Right ventricle myocardium superior (tissue), 1 donor: ENCODE measurements around the gene RNF138. TPM values are rescaled to one million over a fixed set of nuclear protein-coding genes. Genes with fewer than 3 reads are reported as not detected.
A peak's percentile ranks its signal among the peaks of the same experiment; 100 is the strongest.
"Not testable (repeated sequence)": the region's sequence is repeated elsewhere in the genome, so short reads cannot be mapped to it uniquely, and the experiment has no call there.

ENCODE experiments used
- ATAC-seq: fragments of 200-7000 bp; cut with Tn5 transposase; one replicate; pipeline ENCODE4 v1.9.1; 2020; ENCODE audit warnings: mild to moderate bottlenecking; ENCODE audit not compliant: poor library complexity
- DNase-seq: peaks from one replicate; pipeline ENCODE4 v3.0.0-alpha.2; 2020
- intact Hi-C: fragments of 100-400 bp; cut with DNase I; formaldehyde crosslinking; loops from one replicate; pipeline ENCODE4 v1.11.2; 2022
- total RNA-seq: library from RNA; stranded (reverse); fragmentation: NEBNext Ultra II Directional; extraction: Animal tissue kit (Norgen Biotek cat#: 25700); gene quantifications from one replicate; pipeline ENCODE4 v1.2.1, GENCODE V29; 2021
- donor health status: DM: no; HTN: yes; CAD: no; lungs with severe emphysema.

RNF138 gene
- total RNA-seq, 1 donor from 2014 or later = 8.9 TPM

DNA sequence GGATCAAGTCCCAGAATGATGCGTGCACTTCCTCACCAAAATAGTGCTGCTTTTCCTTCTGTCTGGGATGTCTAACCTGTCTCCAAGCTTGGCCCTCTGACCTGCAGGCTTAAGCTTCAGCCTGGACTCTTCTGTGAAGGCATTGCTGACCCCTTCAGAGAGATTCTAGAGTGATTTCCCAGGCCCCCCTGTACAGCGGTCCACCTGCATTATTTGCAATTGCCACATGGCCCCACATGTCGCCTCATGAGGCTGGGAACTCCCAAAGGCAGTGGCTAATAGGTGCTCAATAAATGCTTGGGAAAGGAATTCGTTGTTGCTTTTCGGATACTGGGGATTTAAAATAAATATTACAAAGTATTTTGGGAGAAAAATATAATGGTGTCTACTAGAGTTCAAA, 65.9 kb downstream of the RNF138 start:
- ATAC-seq (no peak), DNase-seq (no peak)

DNA sequence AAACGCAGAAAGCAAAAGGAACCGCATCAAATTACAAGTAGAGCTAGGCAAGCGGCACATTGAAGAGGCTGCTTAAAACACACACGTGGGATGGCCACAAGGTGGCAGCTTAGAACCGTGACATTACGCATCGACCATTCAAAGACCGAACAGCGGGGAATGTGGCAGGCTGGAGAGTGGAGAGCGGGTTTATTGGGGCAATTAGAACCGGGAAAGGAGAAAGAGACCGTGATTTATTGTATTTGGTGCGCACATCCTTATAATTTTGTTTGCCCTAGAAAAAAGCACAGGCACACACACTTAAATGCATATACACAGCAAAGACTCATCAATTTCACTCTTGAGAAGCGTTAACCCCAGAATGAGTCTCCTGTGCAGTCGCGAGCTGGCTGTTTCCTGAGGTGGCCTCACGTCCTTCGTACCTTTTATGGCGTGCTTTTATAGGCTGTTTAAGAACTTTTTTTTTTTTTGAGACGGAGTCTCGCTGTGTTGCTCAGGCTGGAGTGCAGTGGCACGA, 66.5 kb downstream of the RNF138 start:
- peak; percentile 80 for DNase-seq
- peak; percentile 100 for ATAC-seq
- intact Hi-C loops = loop anchor here (2.0 to 10.0 kb wide), 2 partner anchors 317 to 393 kb away; partner anchors contain the start of gene GAREM1

More for the DNA sequence above, 65.9 kb downstream of the RNF138 start:
- intact Hi-C loops = loop anchor here (10.0 kb wide), 1 partner anchor 317 kb away; the partner anchor contains the start of gene GAREM1

DNA sequence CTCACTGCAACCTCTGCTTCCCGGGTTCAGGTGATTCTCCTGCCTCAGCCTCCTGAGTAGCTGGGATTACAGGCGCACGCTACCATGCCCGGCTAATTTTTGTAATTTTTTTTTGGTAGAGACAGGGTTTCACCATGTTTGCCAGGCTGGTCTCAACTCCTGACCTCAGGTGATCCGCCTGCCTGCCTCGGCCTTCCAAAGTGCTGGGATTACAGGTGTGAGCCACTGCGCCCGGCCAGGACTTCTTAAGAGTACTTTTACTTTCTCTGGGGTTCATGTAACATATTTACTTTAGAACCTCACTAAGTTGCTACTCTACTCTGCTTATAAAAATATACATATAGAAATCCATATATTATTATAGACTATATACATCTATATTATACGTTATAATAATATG, 67.0 kb downstream of the RNF138 start:
- DNase-seq, ATAC-seq: not testable (repeated sequence)
- intact Hi-C loops = loop anchor here (2.0 to 10.0 kb wide), 2 partner anchors 316 to 392 kb away; partner anchors contain the start of gene GAREM1

DNA sequence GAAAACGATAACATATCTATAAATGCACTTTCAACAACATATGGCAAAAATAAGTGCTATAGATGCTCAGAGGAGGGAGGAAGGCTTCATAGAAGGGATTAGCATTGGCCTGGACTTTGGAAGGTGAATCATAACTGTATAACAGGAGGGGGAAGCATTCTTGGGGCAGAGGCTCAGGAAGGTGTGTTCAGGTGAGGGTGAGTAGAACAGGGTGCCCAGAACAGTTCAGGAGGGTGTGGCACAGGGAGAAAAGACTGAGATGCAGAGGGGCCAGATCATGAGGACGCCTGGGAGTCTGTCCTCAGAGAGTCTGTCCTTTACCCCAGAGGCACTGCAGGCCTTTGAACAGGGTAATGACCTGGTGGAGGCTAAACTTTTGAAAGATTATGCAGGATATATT, 68.9 kb downstream of the RNF138 start:
- no peak for ATAC-seq
- intact Hi-C loops = no loop called here

DNA sequence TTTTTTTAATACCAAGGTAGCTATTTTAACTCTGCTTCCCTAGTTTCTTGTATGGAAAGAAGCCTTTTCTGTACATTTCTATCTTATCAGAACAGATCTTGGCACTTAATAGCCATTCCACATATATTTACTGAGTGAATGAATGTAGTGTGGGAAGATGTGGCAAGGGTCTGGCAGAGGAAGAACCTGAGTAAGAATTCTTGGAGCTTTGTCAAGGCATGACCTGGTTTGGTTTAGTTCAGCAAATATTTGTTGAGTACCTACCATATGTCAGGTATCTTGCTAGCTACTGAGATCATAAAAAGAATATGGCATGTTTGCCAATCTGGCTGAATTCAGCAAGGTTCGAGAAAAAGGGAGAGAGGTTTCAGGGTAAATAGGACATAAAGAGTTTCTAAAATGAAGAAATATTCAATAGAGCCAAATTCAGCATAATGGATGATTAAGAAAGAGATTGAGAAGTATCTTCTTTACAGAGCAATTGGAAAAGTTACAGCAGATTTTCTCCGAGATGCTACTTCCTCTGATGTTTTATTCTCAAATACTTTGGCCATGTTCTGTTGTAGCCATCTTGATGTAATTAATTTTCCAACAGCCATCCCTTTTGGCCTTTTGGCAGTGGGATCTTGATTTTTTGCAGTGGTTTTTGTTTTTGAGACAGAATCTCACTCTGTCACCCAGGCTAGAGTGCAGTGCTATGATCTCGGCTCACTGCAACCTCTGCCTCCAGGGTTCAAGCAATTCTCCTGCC, 76.5 kb downstream of the RNF138 start:
- no peak for ATAC-seq
- intact Hi-C loops = no loop called here
- DNase-seq = no peak

More for the DNA sequence above, 68.9 kb downstream of the RNF138 start:
- DNase-seq = no peak

DNA sequence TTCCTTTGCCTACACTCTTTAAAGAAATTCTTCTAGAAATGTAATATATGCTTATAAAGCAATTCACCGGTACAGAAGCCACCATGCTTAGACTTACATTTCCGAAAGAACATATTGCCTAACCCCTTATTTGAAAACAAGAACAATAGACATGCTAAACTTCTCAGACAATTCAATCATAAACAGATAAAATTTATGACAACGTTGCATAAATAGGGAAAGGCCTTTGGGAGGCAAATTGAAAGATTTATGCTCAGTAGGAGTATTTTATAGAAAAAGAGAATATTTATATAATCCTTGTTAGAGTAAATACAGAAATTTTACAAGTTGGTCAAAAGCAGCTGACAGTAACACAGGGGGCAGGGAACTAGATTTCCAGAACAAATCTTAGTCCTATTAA, 82.0 kb downstream of the RNF138 start:
- ATAC-seq = no peak
- DNase-seq = no peak
- intact Hi-C loops = no loop called here

DNA sequence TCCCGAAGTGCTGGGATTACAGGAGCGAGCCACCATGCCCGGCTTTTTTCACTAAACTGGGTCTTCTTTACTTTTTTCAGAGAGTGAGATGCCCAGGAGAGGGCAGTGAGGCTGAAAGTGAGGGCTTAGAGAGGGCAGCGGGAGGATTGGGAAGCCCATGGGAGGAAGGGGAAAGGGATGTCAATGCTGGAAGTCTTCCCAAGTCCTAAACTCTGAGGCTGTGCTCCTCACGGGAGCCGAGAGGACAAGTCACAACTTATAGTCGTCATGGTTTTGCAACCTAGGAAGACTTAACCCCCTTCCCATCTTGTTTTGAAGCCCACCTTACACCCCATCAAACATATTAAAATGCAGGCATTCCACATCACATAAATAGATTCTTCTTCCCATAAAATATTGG, 83.0 kb downstream of the RNF138 start:
- DNase-seq (no peak), ATAC-seq (no peak)
- intact Hi-C loops = no loop called here

DNA sequence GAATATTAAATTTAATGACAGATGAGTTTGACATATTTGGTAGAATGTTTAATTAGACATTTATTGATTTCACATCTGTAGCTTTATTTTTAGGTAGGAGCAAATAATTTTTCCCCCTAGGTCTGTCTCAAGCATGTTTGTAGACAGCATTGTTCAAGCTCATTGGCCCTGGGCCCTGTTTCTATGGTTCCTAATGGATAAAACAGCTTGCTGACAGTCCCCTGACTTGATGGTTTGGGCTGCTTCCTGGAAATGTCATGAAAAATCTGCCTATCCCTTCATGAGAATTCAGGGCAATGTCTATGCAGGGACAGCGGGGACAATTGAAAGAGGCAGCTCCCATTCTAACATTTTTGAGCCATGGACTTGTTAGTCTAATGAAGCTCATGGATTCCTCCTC, 83.6 kb downstream of the RNF138 start:
- intact Hi-C loops = no loop called here
- no peak for DNase-seq

DNA sequence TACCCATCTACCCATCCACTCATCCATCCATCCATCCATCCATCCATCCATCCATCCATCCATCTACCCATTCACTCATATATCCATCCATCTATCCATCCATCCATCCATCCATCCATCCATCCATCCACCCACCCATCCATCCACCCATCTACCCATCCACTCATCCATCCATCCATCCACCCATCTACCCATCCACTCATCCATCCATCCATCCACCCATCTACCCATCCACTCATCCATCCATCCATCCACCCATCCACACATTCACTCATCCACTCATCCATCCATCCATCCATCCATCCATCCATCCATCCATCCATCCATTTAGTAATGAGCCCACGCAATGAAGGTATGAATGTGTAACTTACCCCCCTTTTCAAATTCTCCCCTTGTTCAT, 85.1 kb downstream of the RNF138 start:
- DNase-seq, ATAC-seq, intact Hi-C loops: not testable (repeated sequence)

More for the DNA sequence above, 83.6 kb downstream of the RNF138 start:
- peak; percentile 75 for ATAC-seq

DNA sequence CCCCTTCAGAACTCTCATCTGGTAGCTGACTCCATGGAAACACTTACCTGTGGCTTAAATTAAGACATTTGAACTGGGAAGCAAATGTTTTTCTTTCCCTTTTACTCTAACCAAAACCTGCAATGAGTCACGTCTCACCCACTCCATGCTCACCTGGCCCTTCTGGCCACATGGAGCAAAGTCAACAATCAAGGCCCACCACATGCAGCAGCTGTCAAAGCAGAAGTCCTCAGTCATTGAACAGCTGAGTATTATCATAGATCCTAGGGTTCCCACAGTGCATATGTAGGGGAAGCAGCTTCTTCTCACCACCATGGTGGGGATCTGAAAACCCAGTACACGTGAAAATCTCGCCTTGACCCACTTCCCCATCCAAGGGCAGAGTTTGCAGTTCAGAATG, 85.9 kb downstream of the RNF138 start:
- ATAC-seq (no peak), DNase-seq (no peak)
- intact Hi-C loops = no loop called here

Other genes starting within 250 kb of the RNF138 start
- 34.1 TPM for gene TRAPPC8, start 148.7 kb upstream of the RNF138 start, total RNA-seq
- 3.8 TPM for gene RNF125, start 73.0 kb upstream of the RNF138 start, total RNA-seq
- not detected for gene MEP1B, start 98.2 kb downstream of the RNF138 start, total RNA-seq